Measurements from ENCODE around the gene EPO.
A peak's percentile ranks its signal among the peaks of the same experiment; 100 is the strongest.

The EPO gene

DNA sequence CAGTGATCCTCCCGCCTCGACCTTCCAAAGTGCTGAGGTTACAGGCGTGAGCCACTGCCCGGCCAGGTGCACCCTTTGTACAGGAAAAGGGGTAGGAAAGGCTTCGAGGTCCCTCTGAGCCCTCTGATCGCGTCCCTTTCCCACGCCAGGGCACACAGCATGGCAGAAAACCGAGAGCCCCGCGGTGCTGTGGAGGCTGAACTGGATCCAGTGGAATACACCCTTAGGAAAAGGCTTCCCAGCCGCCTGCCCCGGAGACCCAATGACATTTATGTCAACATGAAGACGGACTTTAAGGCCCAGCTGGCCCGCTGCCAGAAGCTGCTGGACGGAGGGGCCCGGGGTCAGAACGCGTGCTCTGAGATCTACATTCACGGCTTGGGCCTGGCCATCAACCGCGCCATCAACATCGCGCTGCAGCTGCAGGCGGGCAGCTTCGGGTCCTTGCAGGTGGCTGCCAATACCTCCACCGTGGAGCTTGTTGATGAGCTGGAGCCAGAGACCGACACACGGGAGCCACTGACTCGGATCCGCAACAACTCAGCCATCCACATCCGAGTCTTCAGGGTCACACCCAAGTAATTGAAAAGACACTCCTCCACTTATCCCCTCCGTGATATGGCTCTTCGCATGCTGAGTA lies 13.5 kb upstream of the EPO start:
- Histone ChIP-seq H2AFZ (ENCODE audit: low read depth) (peak overlapping the region; percentile 88), H3K27ac (no peak overlapping the region; the same call in 1 of the 2 replicates), H4K20me1 (ENCODE audit: insufficient read depth) (no peaks in the 10 kb centered on the region), H3K27me3 (ENCODE audit: insufficient read depth, low read depth) (peaks cover 3% of the 10 kb centered on the region; the same call in 1 of the 2 replicates), H3K79me2 (ENCODE audit: insufficient read depth, low read depth) (peaks cover 19% of the 10 kb centered on the region), H3K36me3 (ENCODE audit: insufficient read depth) (peaks cover 2% of the 10 kb centered on the region; the same call in 1 of the 2 replicates), H3K4me2 (peak overlapping the region; percentile 81), H3K4me1 (ENCODE audit: low read depth, poor library complexity, severe bottlenecking) (peaks cover 13% of the 10 kb centered on the region), H3K9ac (peak overlapping the region; percentile 87), H3K4me3 (IDR thresholded peaks at IDR 0.05; ENCODE audit: insufficient read depth, low read depth, low read length) (no peak overlapping the region)
- TF ChIP-seq CTCF (conservative IDR thresholded peaks at IDR 0.05; ENCODE audit: low read depth, low read length) = no peak

DNA sequence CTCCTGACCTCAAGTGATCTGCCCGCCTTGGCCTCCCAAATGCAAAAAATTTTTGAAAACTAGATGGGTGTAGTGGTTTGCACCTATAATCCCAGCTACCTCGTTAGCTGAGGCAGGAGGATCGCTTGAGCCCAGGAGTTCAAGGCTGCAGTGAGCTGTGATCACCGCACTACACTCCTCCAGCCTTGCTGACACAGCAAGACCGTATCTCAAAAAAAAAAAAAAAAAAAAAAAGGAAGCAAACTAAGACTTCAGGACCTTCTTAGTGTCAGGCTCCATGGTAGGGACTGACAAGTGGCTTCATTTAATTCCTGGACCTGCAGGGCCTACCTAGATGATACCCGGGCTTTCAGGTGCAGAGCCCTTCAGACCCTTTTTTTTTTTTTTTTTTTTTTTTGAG lies 11.9 kb upstream of the EPO start:
- Histone ChIP-seq H3K9ac (no peak overlapping the region), H2AFZ (ENCODE audit: low read depth) (no peak overlapping the region), H3K4me2 (no peak overlapping the region), H3K4me3 (IDR thresholded peaks at IDR 0.05; ENCODE audit: insufficient read depth, low read depth, low read length) (no peak overlapping the region), H3K27me3 (ENCODE audit: insufficient read depth, low read depth) (no peaks in the 10 kb centered on the region), H3K27ac (no peak overlapping the region), H4K20me1 (ENCODE audit: insufficient read depth) (no peaks in the 10 kb centered on the region), H3K4me1 (ENCODE audit: low read depth, poor library complexity, severe bottlenecking) (peaks cover 13% of the 10 kb centered on the region), H3K79me2 (ENCODE audit: insufficient read depth, low read depth) (peaks cover 19% of the 10 kb centered on the region), H3K36me3 (ENCODE audit: insufficient read depth) (peaks cover 2% of the 10 kb centered on the region; the same call in 1 of the 2 replicates)
- TF ChIP-seq CTCF (conservative IDR thresholded peaks at IDR 0.05; ENCODE audit: low read depth, low read length) = no peak

- TF ChIP-seq CTCF (conservative IDR thresholded peaks at IDR 0.05; ENCODE audit: low read depth, low read length) = no peak
- peaks cover 6% of the 10 kb centered on the region for H3K4me1 ChIP-seq (ENCODE audit: low read depth, poor library complexity, severe bottlenecking)
- no peak overlapping the region for H3K4me3 ChIP-seq (IDR thresholded peaks at IDR 0.05; ENCODE audit: insufficient read depth, low read depth, low read length)
These were observed 9.8 kb upstream of the EPO start for GRCh38 chr7:100710452-100710851.

GRCh38 chr7:100711369-100711768 lies 8.9 kb upstream of the EPO start:
- no peak overlapping the region for H3K4me3 ChIP-seq (IDR thresholded peaks at IDR 0.05; ENCODE audit: insufficient read depth, low read depth, low read length)
- no peak overlapping the region for H2AFZ ChIP-seq (ENCODE audit: low read depth)
- H3K4me1 ChIP-seq (ENCODE audit: low read depth, poor library complexity, severe bottlenecking) = peaks cover 6% of the 10 kb centered on the region
- no peak overlapping the region for H3K27ac ChIP-seq
- peaks cover 2% of the 10 kb centered on the region; the same call in 1 of the 2 replicates for H3K36me3 ChIP-seq (ENCODE audit: insufficient read depth)
- H4K20me1 ChIP-seq (ENCODE audit: insufficient read depth) = no peaks in the 10 kb centered on the region
- no peak overlapping the region for H3K9ac ChIP-seq
- H3K27me3 ChIP-seq (ENCODE audit: insufficient read depth, low read depth) = peaks cover 8% of the 10 kb centered on the region; the same call in 1 of the 2 replicates
- H3K79me2 ChIP-seq (ENCODE audit: insufficient read depth, low read depth) = peaks cover 13% of the 10 kb centered on the region
- H3K4me2 ChIP-seq = no peak overlapping the region
- no peak for TF ChIP-seq CTCF (conservative IDR thresholded peaks at IDR 0.05; ENCODE audit: low read depth, low read length)

More at GRCh38 chr7:100710452-100710851, 9.8 kb upstream of the EPO start:
- peaks cover 19% of the 10 kb centered on the region for H3K79me2 ChIP-seq (ENCODE audit: insufficient read depth, low read depth)
- peaks cover 2% of the 10 kb centered on the region; the same call in 1 of the 2 replicates for H3K36me3 ChIP-seq (ENCODE audit: insufficient read depth)
- peaks cover 3% of the 10 kb centered on the region; the same call in 1 of the 2 replicates for H3K27me3 ChIP-seq (ENCODE audit: insufficient read depth, low read depth)
- no peak overlapping the region for H3K9ac ChIP-seq
- H3K27ac ChIP-seq = no peak overlapping the region
- no peak overlapping the region for H2AFZ ChIP-seq (ENCODE audit: low read depth)
- no peaks in the 10 kb centered on the region for H4K20me1 ChIP-seq (ENCODE audit: insufficient read depth)
- H3K4me2 ChIP-seq = no peak overlapping the region
